ENCODE data around the gene SSH2.

Gene SSH2

DNA sequence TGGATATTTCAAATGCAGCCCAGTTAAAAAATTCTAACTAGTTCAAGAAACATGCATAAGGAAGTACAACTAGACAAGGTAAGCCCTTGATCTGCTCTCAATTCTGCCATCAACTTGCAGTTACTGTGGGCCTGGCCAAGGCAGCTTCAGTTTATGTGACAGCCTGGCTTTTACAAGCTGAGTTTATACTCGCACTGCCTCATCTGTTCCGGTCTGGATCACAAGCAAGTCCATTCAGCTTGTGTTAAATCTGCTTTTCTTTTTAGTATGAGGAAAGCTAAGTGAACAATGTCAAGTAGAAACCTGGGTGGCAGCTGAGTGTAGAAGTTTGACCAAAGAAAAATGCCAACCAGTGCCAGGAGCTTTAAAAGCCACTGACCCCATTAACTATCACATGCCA is 230.7 kb downstream of the SSH2 start:
- ChIA-PET CTCF (interaction anchor here (0.6 to 1.1 kb wide), 5 partner anchors 12 to 107 kb away, joined by 3 to 4 read pairs (median 3); no protein-coding TSS in a partner anchor), POLR2A (no interaction called here)
- H3K27ac ChIP-seq (ENCODE audit: extremely low read depth, low read depth, low read length), result no peak overlapping the region
- H3K4me3 ChIP-seq (ENCODE audit: low read depth, low read length), result no peak overlapping the region
- no peaks in the 10 kb centered on the region for H3K9me3 ChIP-seq (ENCODE audit: control insufficient read depth, insufficient read depth, low read depth, low read length)
- peaks cover 0 to 23% of the 10 kb centered on the region in 2 experiments; a peak in 2 of 3 replicates for H3K36me3 ChIP-seq (ENCODE audit: control insufficient read depth in 2 of 2, insufficient read depth in 1 of 2, low read length in 2 of 2)
- H3K4me1 ChIP-seq (ENCODE audit: control insufficient read depth, insufficient read depth, low read length), result no peaks in the 10 kb centered on the region
- TF ChIP-seq WT1 (tag by site-specific recombination; IDR thresholded peaks at IDR 0.05) (no peak), ZNF132 (tag by site-specific recombination; IDR thresholded peaks at IDR 0.05; ENCODE audit: borderline replicate concordance) (no peak)

DNA sequence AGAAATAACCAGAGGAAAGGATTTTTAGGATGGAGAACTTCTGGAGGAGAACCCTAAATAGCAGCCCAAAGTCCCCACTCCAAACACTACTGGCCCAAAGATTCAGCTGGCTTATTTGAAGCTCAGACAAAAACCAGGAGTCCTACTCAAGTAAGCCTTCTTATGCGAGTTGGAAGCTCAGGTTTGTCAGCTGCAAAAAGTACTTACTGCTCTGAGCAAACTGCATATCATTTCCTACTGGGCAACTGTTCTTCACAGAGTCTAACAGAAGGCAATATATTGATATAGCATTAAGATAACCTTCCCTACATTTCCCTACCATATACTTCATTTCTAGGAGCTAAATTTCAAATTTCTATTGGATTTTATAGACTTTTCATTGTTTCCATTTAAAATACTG is 231.2 kb downstream of the SSH2 start:
- TF ChIP-seq ZNF266 (tag by site-specific recombination; IDR thresholded peaks at IDR 0.05; ENCODE audit: low read depth) (no peak), ZNF184 (tag by site-specific recombination; IDR thresholded peaks at IDR 0.05) (no peak), ZNF654 (tag by site-specific recombination; IDR thresholded peaks at IDR 0.05; ENCODE audit: low read depth) (no peak), ZNF174 (tag by site-specific recombination; IDR thresholded peaks at IDR 0.05) (no peak), ZNF521 (tag by site-specific recombination; IDR thresholded peaks at IDR 0.05) (no peak), ZNF510 (tag by site-specific recombination; IDR thresholded peaks at IDR 0.05; ENCODE audit: insufficient replicate concordance) (no peak), ZFP3 (tag by site-specific recombination; IDR thresholded peaks at IDR 0.05; ENCODE audit: low read depth) (no peak), ZNF19 (tag by site-specific recombination; IDR thresholded peaks at IDR 0.05; ENCODE audit: low read depth) (no peak), FEZF1 (tag by site-specific recombination; IDR thresholded peaks at IDR 0.05) (no peak), ZBTB48 (tag by site-specific recombination; IDR thresholded peaks at IDR 0.05) (no peak), ZNF600 (tag by site-specific recombination; IDR thresholded peaks at IDR 0.05) (no peak), ZFP37 (tag by site-specific recombination; IDR thresholded peaks at IDR 0.05) (no peak)
- TF ChIP-seq, protein P1, sequence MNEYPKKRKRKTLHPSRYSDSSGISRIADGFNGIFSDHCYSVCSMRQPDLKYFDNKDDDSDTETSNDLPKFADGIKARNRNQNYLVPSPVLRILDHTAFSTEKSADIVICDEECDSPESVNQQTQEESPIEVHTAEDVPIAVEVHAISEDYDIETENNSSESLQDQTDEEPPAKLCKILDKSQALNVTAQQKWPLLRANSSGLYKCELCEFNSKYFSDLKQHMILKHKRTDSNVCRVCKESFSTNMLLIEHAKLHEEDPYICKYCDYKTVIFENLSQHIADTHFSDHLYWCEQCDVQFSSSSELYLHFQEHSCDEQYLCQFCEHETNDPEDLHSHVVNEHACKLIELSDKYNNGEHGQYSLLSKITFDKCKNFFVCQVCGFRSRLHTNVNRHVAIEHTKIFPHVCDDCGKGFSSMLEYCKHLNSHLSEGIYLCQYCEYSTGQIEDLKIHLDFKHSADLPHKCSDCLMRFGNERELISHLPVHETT (tag by site-specific recombination; IDR thresholded peaks at IDR 0.05), result no peak
- TF ChIP-seq, protein P2, sequence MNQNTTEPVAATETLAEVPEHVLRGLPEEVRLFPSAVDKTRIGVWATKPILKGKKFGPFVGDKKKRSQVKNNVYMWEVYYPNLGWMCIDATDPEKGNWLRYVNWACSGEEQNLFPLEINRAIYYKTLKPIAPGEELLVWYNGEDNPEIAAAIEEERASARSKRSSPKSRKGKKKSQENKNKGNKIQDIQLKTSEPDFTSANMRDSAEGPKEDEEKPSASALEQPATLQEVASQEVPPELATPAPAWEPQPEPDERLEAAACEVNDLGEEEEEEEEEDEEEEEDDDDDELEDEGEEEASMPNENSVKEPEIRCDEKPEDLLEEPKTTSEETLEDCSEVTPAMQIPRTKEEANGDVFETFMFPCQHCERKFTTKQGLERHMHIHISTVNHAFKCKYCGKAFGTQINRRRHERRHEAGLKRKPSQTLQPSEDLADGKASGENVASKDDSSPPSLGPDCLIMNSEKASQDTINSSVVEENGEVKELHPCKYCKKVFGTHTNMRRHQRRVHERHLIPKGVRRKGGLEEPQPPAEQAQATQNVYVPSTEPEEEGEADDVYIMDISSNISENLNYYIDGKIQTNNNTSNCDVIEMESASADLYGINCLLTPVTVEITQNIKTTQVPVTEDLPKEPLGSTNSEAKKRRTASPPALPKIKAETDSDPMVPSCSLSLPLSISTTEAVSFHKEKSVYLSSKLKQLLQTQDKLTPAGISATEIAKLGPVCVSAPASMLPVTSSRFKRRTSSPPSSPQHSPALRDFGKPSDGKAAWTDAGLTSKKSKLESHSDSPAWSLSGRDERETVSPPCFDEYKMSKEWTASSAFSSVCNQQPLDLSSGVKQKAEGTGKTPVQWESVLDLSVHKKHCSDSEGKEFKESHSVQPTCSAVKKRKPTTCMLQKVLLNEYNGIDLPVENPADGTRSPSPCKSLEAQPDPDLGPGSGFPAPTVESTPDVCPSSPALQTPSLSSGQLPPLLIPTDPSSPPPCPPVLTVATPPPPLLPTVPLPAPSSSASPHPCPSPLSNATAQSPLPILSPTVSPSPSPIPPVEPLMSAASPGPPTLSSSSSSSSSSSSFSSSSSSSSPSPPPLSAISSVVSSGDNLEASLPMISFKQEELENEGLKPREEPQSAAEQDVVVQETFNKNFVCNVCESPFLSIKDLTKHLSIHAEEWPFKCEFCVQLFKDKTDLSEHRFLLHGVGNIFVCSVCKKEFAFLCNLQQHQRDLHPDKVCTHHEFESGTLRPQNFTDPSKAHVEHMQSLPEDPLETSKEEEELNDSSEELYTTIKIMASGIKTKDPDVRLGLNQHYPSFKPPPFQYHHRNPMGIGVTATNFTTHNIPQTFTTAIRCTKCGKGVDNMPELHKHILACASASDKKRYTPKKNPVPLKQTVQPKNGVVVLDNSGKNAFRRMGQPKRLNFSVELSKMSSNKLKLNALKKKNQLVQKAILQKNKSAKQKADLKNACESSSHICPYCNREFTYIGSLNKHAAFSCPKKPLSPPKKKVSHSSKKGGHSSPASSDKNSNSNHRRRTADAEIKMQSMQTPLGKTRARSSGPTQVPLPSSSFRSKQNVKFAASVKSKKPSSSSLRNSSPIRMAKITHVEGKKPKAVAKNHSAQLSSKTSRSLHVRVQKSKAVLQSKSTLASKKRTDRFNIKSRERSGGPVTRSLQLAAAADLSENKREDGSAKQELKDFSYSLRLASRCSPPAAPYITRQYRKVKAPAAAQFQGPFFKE (tag by site-specific recombination; IDR thresholded peaks at IDR 0.05; ENCODE audit: borderline replicate concordance), result no peak
- TF ChIP-seq, protein P3, sequence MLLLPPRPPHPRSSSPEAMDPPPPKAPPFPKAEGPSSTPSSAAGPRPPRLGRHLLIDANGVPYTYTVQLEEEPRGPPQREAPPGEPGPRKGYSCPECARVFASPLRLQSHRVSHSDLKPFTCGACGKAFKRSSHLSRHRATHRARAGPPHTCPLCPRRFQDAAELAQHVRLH (tag by site-specific recombination; IDR thresholded peaks at IDR 0.05), result no peak
- TF ChIP-seq, protein P4, sequence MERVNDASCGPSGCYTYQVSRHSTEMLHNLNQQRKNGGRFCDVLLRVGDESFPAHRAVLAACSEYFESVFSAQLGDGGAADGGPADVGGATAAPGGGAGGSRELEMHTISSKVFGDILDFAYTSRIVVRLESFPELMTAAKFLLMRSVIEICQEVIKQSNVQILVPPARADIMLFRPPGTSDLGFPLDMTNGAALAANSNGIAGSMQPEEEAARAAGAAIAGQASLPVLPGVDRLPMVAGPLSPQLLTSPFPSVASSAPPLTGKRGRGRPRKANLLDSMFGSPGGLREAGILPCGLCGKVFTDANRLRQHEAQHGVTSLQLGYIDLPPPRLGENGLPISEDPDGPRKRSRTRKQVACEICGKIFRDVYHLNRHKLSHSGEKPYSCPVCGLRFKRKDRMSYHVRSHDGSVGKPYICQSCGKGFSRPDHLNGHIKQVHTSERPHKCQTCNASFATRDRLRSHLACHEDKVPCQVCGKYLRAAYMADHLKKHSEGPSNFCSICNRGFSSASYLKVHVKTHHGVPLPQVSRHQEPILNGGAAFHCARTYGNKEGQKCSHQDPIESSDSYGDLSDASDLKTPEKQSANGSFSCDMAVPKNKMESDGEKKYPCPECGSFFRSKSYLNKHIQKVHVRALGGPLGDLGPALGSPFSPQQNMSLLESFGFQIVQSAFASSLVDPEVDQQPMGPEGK (tag by site-specific recombination; IDR thresholded peaks at IDR 0.05), result no peak
- TF ChIP-seq, protein P5, sequence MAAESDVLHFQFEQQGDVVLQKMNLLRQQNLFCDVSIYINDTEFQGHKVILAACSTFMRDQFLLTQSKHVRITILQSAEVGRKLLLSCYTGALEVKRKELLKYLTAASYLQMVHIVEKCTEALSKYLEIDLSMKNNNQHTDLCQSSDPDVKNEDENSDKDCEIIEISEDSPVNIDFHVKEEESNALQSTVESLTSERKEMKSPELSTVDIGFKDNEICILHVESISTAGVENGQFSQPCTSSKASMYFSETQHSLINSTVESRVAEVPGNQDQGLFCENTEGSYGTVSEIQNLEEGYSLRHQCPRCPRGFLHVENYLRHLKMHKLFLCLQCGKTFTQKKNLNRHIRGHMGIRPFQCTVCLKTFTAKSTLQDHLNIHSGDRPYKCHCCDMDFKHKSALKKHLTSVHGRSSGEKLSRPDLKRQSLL (tag by site-specific recombination; IDR thresholded peaks at IDR 0.05), result no peak
- Histone ChIP-seq H3K4me3 (ENCODE audit: low read depth, low read length) (no peak overlapping the region), H3K27ac (ENCODE audit: extremely low read depth, low read depth, low read length) (no peak overlapping the region), H3K4me1 (ENCODE audit: control insufficient read depth, insufficient read depth, low read length) (no peaks in the 10 kb centered on the region), H3K9me3 (ENCODE audit: control insufficient read depth, insufficient read depth, low read depth, low read length) (no peaks in the 10 kb centered on the region), H3K36me3 (ENCODE audit: control insufficient read depth in 2 of 2, insufficient read depth in 1 of 2, low read length in 2 of 2) (peaks cover 0 to 26% of the 10 kb centered on the region in 2 experiments; a peak in 2 of 3 replicates)
- ChIA-PET CTCF (interaction anchor here (0.8 to 1.0 kb wide), 4 partner anchors 28 to 107 kb away, joined by 3 read pairs; no protein-coding TSS in a partner anchor), POLR2A (no interaction called here)

Data from HEK293 (cell line).